Mucosa of descending colon (tissue), 3 donors: ENCODE data around the gene RHEX. TPM values are rescaled to one million over a fixed set of nuclear protein-coding genes. Genes with fewer than 3 reads are reported as not detected.
"Not testable (repeated sequence)": the region's sequence is repeated elsewhere in the genome, so short reads cannot be mapped to it uniquely, and the experiment has no call there.

Experiments used
- ATAC-seq: fragments of 200-7000 bp; cut with Tn5 transposase; one replicate; pipeline ENCODE4 v1.9.1; 2020; ENCODE audit warnings: mild to moderate bottlenecking, moderate library complexity
- DNase-seq, 3 donors: peaks; one replicate each; pipeline ENCODE4 v3.0.0-alpha.2; 2020
- H3K36me3 ChIP-seq: fragments of 200-600 bp; one replicate; pipeline ENCODE4 v1.8.0; 2021; ENCODE audit warnings: low read depth, mild to moderate bottlenecking
- H3K4me1 ChIP-seq: fragments of 200-600 bp; one replicate; pipeline ENCODE4 v1.8.0; 2021; ENCODE audit warnings: low read depth, mild to moderate bottlenecking
- H3K4me3 ChIP-seq: fragments of 200-600 bp; one replicate; pipeline ENCODE4 v1.8.0; 2021; ENCODE audit warnings: mild to moderate bottlenecking
- H3K9me3 ChIP-seq: fragments of 200-600 bp; one replicate; pipeline ENCODE4 v1.8.0; 2021; ENCODE audit warnings: mild to moderate bottlenecking
- CTCF ChIP-seq: fragments of 200-600 bp; IDR thresholded peaks from one replicate; pipeline ENCODE4 v1.8.0; 2022; ENCODE audit warnings: antibody characterized with exemption, mild to moderate bottlenecking
- intact Hi-C, 2 donors: fragments of 100-400 bp; cut with DNase I in 1 of 2; cut with micrococcal nuclease in 1 of 2; formaldehyde crosslinking; loops; one replicate each; pipeline versions ENCODE4 v1.11.0 to v1.11.1; 2022; cut with DNase I, micrococcal nuclease
- total RNA-seq, 3 donors: library from RNA; stranded (reverse); fragmentation: NEBNext Ultra II Directional in 2 of 3; extraction: Animal tissue kit (Norgen Biotek cat#: 25700) in 2 of 3; gene quantifications; one replicate each; pipeline versions ENCODE4 v1.2.1 to v1.2.4, GENCODE V29; 2021 to 2023
- donor health status: DM: no; HTN: no; CAD: no; lungs with moderate emphysema.
- donor health status: DM: no; HTN: no; CAD: no.
- donor health status: DM: no; HTN: yes; CAD: no.

Gene RHEX
- total RNA-seq, 3 donors from 2014 or later = 0.38 to 4.8 (median 3.9) TPM

- DNase-seq = no peak
Measured at GRCh38 chr1:206058927-206059292, 5.9 kb downstream of the RHEX start.

GRCh38 chr1:206059355-206059915, 6.5 kb downstream of the RHEX start:
- intact Hi-C loops = no loop called here
- H3K9me3 ChIP-seq = no peaks in the 10 kb centered on the region
- TF ChIP-seq CTCF = no peak
- H3K4me3 ChIP-seq = no peak overlapping the region
- ATAC-seq (no peak), DNase-seq (no peak)
- no peaks in the 10 kb centered on the region for H3K4me1 ChIP-seq
- no peaks in the 10 kb centered on the region for H3K36me3 ChIP-seq

More at GRCh38 chr1:206058927-206059292, 5.9 kb downstream of the RHEX start:
- no peak overlapping the region for H3K4me3 ChIP-seq
- intact Hi-C loops = no loop called here
- H3K9me3 ChIP-seq = no peaks in the 10 kb centered on the region
- H3K4me1 ChIP-seq = no peaks in the 10 kb centered on the region
- no peaks in the 10 kb centered on the region for H3K36me3 ChIP-seq
- no peak for TF ChIP-seq CTCF
- ATAC-seq = no peak

GRCh38 chr1:206060844-206061243, 7.9 kb downstream of the RHEX start:
- no peak for TF ChIP-seq CTCF
- Histone ChIP-seq H3K9me3 (no peaks in the 10 kb centered on the region), H3K4me1 (no peaks in the 10 kb centered on the region), H3K36me3 (no peaks in the 10 kb centered on the region), H3K4me3 (no peak overlapping the region)
- intact Hi-C loops = no loop called here
- ATAC-seq = no peak
- DNase-seq = no peak

- Histone ChIP-seq H3K9me3 (no peaks in the 10 kb centered on the region), H3K4me3 (no peak overlapping the region), H3K36me3 (no peaks in the 10 kb centered on the region), H3K4me1 (no peaks in the 10 kb centered on the region)
- DNase-seq (no peak), ATAC-seq (no peak)
- no peak for TF ChIP-seq CTCF
- intact Hi-C loops = no loop called here
Measured at GRCh38 chr1:206062464-206062863, 9.5 kb downstream of the RHEX start.

GRCh38 chr1:206064001-206064400, 11.0 kb downstream of the RHEX start:
- H3K4me3 ChIP-seq, DNase-seq, H3K36me3 ChIP-seq, H3K4me1 ChIP-seq, H3K9me3 ChIP-seq, ATAC-seq, intact Hi-C loops: not testable (repeated sequence)

GRCh38 chr1:206064501-206064900, 11.5 kb downstream of the RHEX start:
- H3K4me3 ChIP-seq, H3K4me1 ChIP-seq, H3K36me3 ChIP-seq, H3K9me3 ChIP-seq, ATAC-seq, DNase-seq, intact Hi-C loops: not testable (repeated sequence)

GRCh38 chr1:206065547-206066145, 12.7 kb downstream of the RHEX start:
- H3K4me3 ChIP-seq = no peak overlapping the region
- ATAC-seq (no peak), DNase-seq (no peak)
- intact Hi-C loops = no loop called here
- no peak for TF ChIP-seq CTCF
- no peaks in the 10 kb centered on the region for H3K36me3 ChIP-seq
- no peaks in the 10 kb centered on the region for H3K9me3 ChIP-seq
- no peaks in the 10 kb centered on the region for H3K4me1 ChIP-seq
